HG03097 (cell line): Measurements from ENCODE around the gene CNNM4.

Experiments used
- ATAC-seq: cut with Tn5 transposase; IDR thresholded peaks from one replicate; pipeline ENCODE4 v1.9.1; 2021; ENCODE audit not compliant: unreplicated experiment, low FRiP score

Gene CNNM4

DNA sequence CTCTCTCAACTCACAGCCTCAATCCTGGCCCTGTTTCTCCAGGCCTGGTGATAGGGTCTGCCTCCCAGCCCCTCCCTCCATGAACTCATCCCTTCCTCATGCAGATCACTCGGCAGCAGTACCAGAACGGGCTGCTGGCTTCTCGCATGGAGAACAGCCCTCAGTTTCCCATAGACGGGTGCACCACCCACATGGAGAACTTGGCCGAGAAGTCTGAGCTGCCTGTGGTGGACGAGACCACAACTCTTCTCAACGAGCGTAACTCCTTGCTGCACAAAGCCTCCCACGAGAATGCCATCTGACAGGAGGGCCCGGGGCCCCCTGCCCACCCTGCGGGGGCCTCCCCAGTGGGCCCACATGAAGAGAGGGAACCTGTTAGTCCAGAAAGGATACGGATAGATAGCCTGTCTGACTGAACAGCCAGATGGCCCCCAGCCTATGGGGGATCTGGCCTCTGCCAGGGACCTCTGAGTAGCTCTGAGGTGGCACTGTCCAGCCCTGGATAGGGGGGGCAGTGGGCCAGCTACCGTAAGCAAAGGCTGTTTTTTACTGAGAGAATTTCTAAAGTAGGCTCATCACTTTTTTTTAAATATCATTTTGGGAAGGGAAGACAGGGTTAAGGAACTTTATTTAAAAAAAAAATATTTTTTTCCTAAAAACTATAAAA lies 48.6 kb downstream of the CNNM4 start:
- ATAC-seq = no peak

DNA sequence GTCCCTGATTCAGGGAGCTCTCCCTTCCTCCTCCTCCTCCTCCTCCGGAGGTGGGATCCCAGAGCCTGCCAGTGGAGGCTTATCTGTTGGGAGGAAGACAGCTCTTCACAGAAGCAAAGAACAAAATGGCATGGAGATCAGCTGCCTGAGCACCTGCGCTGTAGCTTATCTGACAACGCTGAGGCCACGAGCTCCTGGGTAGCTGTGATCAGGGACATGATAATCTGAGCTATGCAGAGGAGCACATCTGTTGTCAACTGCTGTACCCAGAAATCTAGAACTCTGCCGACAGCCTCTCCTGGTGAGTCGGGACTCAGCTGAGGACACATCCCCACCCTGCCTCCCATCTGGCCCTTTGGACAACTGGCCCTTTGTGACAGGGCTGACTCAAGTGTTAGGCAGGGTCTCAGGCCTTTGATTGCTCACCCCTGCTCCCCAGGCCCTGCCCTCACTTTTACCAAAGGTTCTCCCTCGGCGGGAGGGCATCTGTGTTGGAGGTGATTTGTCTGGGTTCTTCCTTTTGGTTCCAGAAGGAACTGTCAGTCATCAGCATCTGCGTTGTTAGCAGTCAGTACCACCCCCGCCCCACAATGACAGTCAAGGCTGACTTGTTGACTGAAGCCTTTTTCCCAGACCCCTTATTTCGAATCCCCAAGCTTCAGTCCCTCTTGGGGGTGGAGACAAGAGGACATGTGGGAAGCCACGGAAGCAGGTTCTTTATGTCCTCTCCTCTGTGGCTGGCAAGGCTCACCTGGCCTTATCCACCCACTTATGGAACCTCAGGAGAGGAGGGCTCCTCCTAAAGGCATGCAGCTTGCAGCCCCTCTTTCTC lies 49.5 kb downstream of the CNNM4 start:
- no peak for ATAC-seq

DNA sequence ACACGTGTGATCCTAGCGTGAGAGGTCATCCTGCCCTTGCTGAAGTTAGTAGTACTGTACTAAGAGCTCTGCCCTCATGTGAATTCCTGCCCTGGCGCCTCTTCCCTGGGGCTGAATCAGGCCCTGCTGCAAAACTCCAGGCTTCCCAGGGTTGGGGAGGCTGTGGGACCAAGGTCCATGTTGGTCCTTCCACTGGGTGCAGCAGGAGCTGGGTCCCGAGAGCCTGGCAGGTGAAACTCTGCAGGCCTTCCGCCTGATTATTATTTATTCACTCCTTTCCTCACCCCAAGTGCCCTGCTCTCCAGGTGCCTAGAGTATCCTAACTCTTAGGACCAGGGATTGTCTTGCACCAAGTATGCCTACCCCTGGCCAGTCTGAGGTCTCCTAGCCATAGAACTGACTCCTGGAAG lies 50.1 kb downstream of the CNNM4 start:
- no peak for ATAC-seq

DNA sequence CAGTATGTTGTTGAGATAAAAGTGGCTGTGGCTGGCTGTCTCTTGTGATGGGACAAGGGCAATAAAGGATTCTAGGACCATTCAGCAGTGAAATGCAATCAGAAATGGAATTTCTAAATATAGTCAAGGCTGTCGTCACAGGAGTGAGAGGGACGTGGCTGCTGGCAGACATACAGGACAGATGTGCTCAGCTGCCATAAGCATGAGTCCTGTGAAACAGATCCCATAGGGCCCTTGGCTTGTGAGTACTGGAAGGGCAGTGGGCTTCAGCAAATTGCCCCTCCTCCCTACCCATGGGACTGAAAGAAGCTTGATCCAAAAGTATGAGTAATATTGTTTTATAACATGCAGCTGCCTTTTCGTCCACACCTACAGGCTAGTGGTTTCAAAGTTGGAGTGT lies 51.2 kb downstream of the CNNM4 start:
- ATAC-seq = no peak

DNA sequence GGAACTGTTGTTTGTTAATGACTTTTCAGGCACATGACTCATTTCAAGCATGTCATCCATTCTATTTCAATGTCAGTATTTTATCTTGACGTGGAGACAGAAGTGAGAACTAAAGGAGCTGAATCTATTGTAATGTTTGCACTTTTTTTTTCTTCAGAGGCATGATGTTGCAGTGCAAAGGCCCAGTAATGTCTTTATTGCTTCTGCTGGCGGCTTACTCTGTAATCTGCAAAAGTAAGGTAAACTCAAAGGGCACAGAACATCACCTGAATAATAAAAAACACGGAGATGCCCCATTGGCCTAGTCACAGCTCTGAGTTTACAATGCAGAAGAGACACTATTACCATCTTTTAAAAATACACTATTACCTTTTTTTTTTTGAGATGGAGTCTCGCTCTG lies 53.0 kb downstream of the CNNM4 start:
- no peak for ATAC-seq

DNA sequence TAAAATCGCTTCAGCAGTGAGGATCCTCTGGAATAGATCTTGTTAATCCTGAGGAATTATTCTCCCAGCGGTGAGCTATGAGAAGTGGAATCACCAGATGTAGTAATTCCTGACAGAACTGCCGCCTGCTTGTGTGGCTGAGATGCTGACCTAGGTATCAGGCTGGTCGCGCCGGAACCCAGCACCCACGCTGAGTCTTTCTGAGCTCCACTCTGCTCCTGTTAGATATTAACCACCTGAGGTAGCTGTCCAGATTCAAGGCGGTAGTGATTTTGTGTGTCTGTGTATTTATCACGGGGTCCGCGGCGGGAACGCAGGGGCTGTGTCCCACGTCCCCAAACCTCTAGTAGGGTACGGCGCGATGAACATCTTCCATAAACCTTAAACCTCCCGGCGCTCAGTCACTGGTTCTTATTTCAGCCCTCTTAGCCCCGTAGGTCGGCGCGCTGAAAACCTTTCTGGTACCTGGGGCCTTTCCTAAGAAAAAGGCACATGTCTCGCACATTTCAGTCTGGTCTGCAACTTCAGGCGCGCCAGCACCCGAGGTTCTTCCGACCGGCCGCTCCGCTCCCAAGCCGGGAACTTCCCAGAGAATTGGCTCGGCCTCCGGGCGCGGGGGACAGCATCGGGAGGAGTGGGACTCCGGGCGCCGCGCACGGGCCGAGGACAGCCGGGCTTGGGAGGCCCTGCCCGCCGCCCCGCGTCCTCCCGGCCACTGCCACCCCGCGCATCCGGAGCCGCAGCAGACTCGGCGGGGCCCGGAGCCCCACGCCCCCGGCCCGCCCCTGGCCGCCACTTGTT lies 54.8 kb downstream of the CNNM4 start:
- peak; percentile 6 for ATAC-seq

DNA sequence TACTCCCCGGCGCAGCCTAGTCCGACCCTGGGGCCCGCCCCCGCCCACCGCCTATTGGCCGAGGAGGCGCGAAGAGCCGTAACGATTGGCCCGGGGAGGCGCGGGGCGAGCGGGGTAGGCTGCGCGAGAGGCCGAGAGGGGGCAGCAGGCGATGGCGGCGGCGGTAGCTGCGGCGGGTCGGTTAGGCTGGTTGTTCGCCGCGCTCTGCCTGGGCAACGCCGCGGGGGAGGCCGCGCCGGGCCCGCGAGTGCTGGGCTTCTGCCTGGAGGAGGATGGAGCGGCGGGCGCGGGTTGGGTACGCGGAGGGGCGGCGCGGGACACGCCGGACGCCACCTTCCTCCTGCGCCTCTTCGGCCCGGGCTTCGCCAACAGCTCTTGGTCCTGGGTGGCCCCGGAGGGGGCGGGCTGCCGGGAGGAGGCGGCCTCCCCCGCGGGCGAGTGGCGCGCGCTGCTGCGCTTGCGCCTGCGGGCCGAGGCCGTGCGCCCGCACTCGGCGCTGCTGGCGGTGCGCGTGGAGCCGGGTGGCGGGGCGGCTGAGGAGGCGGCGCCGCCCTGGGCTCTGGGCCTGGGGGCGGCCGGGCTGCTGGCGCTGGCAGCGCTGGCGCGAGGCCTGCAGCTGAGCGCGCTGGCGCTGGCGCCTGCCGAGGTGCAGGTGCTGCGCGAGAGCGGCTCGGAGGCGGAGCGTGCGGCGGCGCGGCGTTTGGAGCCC lies 55.6 kb downstream of the CNNM4 start, which contains the start of gene CNNM3:
CNNM3 (plus strand) TSS at position 142 of the 709 bp plus-strand sequence; CDS start at position 152, 10 bp downstream.
- peak; percentile 74 for ATAC-seq

DNA sequence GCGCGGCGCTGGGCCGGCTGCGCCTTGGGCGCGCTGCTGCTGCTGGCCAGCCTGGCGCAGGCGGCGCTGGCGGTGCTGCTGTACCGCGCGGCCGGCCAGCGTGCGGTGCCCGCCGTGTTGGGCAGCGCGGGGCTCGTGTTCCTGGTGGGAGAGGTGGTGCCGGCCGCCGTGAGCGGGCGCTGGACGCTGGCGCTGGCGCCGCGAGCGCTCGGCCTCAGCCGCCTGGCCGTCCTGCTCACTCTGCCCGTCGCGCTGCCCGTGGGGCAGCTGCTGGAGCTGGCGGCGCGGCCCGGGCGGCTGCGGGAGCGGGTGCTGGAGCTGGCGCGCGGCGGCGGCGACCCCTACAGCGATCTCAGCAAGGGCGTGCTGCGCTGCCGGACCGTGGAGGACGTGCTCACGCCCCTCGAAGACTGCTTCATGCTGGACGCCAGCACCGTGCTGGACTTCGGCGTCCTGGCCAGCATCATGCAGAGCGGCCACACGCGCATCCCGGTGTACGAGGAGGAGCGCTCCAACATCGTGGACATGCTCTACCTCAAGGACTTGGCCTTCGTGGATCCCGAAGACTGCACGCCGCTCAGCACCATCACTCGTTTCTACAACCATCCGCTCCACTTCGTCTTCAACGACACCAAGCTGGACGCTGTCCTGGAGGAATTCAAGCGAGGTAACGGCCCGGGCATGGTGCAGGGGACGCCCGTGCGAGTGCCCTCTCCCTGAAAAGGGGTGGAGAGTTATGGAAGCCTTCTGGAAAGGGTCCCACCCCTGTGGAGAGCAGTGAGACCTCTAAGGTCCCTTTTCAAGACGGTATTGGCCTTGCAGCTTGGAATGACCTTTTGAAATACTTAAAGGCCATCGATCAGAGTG lies 56.4 kb downstream of the CNNM4 start:
- ATAC-seq = peak; percentile 30

DNA sequence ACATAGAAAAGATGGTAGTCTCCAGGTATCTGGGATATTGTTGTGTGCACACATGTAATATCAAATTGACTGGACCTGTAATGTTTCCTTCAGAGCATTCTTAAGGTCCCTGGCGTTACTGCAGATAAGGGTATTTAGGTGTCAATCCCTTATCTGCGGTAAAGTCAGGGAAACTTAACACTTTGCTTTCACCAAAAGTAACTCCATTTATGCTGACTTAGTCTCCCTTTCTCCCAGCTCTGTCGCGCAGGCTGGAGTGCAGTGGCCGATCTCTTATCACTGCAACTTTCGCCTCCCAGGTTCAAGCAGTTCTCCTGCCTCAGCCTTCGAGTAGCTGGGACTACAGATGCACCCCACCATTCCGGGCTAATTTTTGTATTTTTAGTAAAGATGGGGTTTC lies 57.2 kb downstream of the CNNM4 start:
- no peak for ATAC-seq

DNA sequence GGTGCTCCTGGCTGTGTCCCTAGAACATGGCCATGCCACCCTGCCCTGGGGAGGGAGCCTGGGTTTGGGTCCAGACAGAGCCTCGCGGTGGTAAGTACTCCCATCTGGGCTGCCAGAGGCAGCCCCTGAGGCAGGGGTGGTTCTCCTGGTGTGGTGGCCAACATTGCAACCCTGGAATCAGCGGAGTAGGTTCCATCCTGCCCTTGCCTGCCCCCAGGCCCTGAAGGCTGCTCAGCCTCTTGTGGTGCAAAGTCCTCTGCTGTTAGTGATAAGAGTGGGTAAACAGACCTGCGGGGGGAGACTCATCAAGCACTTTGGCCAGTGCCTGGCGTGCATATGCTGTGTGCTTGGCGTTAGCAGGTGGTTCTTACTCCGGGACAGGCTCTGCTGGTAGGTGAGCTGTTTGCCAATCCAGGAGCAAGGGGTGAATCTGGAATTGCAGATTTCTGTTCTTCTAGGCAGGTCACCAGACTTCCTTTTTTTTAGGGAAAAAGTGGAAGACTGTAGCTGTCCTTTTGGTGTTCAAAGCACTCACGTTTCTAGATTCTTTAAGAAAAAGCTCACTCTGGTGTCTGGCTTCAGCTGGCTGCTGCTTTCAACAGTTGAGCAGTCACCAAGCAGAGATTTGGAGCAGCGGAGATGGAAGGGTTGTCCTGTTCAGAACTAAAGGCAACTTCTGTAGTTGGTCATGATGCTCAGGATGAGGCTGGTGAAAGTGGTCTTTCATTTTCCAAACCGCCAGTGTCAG lies 58.6 kb downstream of the CNNM4 start:
- no peak for ATAC-seq

DNA sequence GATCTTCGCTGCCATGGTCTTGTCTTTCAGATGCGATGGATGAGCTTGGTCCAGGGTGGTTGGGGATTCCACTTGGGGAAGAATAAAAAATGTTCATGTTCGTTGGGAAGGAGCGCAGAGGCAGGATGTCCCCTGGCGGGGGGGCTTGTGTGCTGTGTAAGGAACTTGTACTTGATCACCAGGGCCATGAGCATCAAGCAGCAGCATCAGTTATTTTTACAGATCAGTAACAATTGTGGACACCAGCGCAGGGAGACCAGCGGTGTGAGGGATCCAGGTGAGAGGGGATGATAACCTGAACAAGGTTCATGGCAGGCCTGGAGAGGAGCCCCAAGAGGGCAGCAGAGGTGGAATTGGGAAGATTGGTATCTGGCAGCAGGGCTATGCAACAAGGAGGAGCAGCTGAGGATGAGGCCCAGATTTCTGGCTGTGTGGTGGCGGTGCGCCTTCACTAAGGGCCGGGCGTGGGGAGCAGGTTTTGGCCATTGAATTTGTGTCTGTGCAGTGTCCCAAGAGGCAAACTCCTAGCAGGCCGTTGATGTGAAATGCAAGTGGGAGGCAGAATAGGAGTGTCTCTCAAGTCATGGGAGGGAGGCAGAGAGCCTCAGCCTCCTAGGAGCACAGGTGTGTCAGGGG lies 59.3 kb downstream of the CNNM4 start:
- ATAC-seq = no peak

DNA sequence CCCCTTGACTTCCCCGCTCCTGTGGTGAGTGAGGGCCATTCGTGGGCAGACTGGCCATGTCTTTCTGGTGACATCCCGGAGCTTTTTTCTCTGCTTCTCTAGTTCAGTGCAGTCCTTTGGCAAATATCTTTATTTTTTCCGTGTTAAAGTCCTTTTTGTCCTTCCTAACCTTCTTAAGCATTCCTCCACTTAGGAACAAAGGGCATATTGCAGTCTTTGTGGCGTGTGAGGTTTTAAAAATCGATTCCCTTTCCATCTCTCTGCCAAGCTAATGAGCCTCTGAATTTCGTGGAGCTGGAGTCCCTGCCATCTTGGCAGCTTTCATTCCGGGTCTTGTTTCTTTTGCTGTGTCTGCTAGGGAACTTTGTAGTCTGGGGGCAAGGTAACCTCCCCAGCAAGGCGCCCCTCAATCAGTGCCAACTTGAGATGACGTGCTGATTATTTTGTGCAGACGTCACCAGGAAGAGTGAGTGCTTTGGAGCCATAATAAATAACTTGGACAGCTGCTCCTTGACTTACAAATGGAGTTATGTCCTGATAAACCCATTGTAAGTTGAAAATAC lies 60.5 kb downstream of the CNNM4 start:
- ATAC-seq = no peak

DNA sequence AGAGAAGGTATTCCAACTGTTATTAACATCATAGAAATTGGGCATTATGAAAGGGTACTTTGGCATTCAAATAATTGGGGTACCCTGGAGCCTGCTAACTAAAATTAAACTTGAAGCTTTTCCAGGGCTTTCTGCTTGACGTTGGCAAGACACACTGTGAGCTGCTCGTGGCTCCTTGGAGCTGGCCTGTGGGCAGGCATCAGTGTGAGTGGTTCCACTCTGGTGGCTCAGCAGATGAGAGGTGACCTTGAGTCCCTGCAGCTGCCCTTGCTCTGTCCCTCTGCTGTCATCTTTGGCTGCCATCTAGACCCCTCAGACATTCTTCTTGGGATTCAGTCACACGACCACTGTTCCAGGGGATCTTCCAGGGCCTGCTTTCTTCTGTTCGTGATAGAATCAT lies 62.1 kb downstream of the CNNM4 start:
- ATAC-seq = no peak

DNA sequence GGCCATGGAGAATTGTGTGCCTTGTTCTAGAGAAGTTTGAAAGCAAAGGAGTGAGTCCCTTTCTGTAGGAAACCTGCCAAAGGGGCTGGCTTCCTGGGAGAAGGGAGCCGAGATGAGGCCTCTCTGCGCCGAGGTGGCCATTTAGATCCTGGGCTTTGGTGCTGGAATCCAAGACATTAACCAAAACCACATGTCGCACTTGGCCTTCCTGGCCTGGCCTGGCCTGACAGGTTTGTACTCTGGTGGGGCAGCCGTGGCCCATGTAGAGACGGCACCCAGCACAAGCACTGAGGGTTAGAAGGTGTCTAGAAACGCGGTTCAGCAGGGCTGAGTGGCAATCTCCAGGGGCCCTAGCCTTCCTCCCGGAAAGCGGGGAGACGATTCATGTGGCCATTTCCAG lies 62.5 kb downstream of the CNNM4 start:
- ATAC-seq = no peak

DNA sequence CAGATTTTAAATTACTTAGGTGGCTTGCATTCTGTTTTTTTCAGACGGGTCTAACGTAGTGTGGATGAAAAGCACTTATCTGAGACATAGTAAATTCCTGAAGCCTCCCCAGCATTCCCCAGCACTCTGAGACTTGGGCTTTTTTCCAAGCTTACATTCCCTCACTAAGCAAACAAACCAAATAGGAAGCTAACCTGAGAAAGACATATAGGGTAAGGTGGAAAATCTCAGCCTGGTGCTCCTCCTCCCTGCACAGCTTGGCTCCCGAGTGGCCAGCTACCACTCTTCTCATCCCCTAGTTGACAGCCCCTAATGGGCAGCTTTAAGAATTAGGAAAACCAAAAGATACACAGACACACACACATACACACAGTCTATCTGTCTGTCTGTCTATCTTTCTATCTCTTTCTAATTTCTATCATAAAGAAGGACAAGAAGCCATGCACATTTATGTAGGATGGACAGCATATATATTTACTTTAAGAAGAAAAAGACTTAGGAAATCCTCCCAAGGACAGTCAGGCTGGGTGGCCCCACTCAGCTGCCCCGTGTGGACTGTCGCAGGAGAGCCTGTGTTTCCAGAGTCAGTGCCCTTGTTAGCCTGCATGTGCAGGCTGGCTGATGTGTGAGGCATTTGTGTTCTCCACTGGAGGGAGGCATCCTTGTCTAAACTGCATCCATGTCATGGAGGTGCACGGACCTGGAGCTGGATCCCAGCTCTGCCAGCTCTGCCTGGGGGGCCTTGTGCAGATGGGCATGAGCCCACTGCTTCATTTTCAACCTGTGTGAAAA lies 63.6 kb downstream of the CNNM4 start:
- no peak for ATAC-seq

DNA sequence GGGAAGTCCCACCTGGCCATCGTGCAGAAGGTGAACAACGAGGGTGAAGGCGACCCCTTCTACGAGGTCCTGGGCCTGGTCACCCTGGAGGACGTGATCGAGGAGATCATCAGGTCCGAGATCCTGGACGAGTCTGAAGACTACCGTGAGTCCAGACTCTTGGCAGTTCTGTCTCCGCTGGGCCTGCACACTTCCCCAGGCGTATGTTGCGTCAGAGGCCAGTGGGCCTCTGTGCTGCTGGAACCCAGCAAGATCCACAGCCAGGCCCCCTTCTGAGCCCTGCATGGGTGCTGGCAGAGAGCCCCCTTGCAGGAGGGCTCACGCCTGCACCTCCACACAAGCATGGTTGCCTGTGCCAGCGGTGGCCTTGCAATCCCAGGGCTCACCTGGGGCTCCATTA lies 64.4 kb downstream of the CNNM4 start:
- no peak for ATAC-seq

DNA sequence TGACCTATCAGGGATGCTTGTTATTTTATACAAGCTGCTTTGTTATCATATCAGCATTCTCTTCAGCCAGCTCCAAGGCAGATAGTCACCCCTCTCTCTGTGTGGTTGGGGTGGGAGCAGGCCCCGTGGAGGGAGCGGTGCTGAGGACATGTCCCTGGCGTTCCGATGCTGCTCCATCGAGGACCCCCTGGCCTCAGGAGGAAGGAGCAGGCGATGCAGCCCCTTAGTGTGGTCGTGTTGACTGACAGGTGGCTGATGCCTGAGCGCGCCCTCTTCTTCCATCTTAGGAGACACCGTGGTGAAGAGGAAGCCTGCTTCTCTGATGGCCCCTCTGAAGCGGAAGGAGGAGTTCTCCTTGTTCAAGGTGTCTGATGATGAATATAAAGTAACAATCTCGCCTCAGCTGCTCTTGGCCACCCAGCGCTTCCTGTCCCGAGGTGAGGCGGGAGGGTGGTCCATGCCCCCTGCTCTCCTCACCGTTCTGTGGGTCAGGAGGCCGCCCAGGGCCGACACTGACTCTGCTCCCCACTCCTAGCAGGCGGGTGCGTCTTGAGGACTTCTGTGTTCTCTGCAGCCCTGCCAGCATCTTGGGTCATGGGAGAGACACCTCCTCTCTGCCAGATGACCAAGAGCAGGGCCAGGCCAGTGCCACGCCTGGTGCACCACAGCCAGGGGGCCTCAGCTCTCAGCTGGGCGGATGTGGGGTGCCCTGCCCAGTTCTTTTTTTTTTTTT lies 66.0 kb downstream of the CNNM4 start:
- ATAC-seq = no peak
